PFSK-1 (cell line): Measurements from ENCODE around the gene APLN.

ENCODE experiments used
- FOXP2 ChIP-seq: optimal IDR thresholded peaks from 2 replicates; pipeline ENCODE3; 2011; ENCODE audit warnings: borderline replicate concordance, control low read depth, inconsistent platforms; ENCODE audit not compliant: insufficient read depth; ENCODE audit errors: extremely low read length, extremely low read depth
- POLR2AphosphoS5 ChIP-seq: IDR thresholded peaks from 2 replicates; pipeline ENCODE4 v1.6.1; 2012; ENCODE audit warnings: low read depth, mild to moderate bottlenecking, control low read depth, low read length, moderate library complexity
- SIN3A ChIP-seq: IDR thresholded peaks from 2 replicates; pipeline ENCODE4 v1.6.1; 2012; ENCODE audit warnings: mild to moderate bottlenecking, low read length, moderate library complexity, borderline replicate concordance; ENCODE audit not compliant: insufficient read depth
- TAF1 ChIP-seq: IDR thresholded peaks from 2 replicates; pipeline ENCODE4 v1.6.1; 2012; ENCODE audit warnings: low read length, control low read depth, borderline replicate concordance; ENCODE audit not compliant: insufficient read depth
- TF ChIP-seq, protein P1 (sequence below), 2 experiments: IDR thresholded peaks; 2 replicates each; pipeline versions ENCODE4 v1.6.1 to v1.8.0; 2011 to 2012; ENCODE audit warnings: low read depth in 2 of 2, low read length in 2 of 2, control low read depth in 1 of 2, inconsistent platforms in 1 of 2, mild to moderate bottlenecking in 1 of 2, moderate library complexity in 1 of 2; ENCODE audit not compliant: insufficient read depth in 1 of 2

DNA sequence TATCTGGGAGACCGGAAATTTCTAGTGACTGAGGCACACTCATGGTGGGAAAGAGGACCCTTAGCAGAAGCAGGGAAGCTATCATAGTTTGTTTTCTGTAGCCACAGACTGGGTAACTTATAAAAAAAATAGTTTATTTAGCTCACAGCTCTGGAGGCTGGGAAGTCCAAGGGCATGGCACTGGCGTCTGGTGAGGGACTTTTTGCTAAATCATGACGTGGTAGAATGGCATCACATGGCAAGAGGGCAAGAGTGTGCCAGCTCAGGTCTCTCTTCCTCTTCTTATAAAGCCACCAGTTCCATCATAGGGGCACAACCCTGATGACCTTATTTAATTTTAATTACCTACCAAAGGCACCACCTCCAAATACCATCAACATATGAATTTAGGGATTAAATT, 13.3 kb downstream of the APLN start:
- TF ChIP-seq POLR2AphosphoS5 (no peak), SIN3A (no peak), TAF1 (no peak), FOXP2 (no peak)
- TF ChIP-seq, protein P1, sequence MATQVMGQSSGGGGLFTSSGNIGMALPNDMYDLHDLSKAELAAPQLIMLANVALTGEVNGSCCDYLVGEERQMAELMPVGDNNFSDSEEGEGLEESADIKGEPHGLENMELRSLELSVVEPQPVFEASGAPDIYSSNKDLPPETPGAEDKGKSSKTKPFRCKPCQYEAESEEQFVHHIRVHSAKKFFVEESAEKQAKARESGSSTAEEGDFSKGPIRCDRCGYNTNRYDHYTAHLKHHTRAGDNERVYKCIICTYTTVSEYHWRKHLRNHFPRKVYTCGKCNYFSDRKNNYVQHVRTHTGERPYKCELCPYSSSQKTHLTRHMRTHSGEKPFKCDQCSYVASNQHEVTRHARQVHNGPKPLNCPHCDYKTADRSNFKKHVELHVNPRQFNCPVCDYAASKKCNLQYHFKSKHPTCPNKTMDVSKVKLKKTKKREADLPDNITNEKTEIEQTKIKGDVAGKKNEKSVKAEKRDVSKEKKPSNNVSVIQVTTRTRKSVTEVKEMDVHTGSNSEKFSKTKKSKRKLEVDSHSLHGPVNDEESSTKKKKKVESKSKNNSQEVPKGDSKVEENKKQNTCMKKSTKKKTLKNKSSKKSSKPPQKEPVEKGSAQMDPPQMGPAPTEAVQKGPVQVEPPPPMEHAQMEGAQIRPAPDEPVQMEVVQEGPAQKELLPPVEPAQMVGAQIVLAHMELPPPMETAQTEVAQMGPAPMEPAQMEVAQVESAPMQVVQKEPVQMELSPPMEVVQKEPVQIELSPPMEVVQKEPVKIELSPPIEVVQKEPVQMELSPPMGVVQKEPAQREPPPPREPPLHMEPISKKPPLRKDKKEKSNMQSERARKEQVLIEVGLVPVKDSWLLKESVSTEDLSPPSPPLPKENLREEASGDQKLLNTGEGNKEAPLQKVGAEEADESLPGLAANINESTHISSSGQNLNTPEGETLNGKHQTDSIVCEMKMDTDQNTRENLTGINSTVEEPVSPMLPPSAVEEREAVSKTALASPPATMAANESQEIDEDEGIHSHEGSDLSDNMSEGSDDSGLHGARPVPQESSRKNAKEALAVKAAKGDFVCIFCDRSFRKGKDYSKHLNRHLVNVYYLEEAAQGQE (IDR thresholded peaks at IDR 0.05; ENCODE audit: insufficient read depth in 1 of 2, low read depth in 2 of 2, low read length in 2 of 2) = no peak
